Epithelial cell of proximal tubule (primary cell): ENCODE measurements around the gene DNASE1L3. TPM values are rescaled to one million over a fixed set of nuclear protein-coding genes. Genes with fewer than 3 reads are reported as not detected.

Source experiments
- DNase-seq: peaks from one replicate; pipeline ENCODE4 v3.0.0-alpha.2; 2011; ENCODE audit warnings: low read depth
- H3K4me3 ChIP-seq: 2 replicates; pipeline ENCODE4 v1.5.1; 2011; ENCODE audit warnings: low read depth, mild to moderate bottlenecking, low read length
- CTCF ChIP-seq: conservative IDR thresholded peaks from 2 replicates; pipeline ENCODE4 v1.5.1; 2012; ENCODE audit warnings: low read depth, mild to moderate bottlenecking, low read length
- total RNA-seq: library from RNA; depleted of rRNA; stranded (reverse); fragments of >200 nt; gene quantifications from 2 replicates; pipeline ENCODE4 v1.2.3, GENCODE V29; 2015

Gene DNASE1L3
- total RNA-seq, 1 donor from 2014 or later, result not detected

DNA sequence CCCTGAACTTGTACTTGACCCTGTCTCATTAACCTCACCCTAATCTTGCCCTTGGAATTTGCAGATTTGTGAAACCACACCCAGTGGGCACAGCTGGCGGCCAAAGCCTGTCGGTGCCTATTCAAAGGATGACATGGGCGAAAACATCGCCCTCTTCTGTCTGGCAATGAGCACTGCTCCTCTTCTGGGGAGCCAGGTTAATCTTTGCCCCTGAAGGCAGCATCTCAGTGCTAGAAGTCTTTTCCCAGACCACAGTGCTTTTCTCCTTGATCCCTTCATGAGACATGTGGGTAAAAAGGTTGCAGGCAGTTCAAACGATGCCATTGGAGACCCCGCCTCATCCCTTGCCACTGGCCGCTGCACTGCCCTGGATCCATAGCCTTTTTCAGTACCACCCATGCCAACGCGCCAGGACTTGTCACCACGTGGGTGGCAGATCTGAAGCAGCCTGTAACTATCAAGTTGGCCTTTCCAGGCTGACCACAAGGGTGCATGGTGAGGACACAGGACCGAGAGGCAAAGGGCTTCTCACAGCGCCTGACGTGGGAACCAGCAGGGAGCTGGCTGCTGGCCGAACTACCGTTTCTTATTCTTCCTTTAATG is 6.5 kb upstream of the DNASE1L3 start:
- TF ChIP-seq CTCF, result peak; percentile 80
- DNase-seq, result peak; percentile 51
- peak overlapping the region; percentile 15 for H3K4me3 ChIP-seq

- no peak for DNase-seq
- TF ChIP-seq CTCF, result no peak
- H3K4me3 ChIP-seq, result no peak overlapping the region
Measured at GRCh38 chr3:58216496-58217195, 5.9 kb upstream of the DNASE1L3 start.

DNA sequence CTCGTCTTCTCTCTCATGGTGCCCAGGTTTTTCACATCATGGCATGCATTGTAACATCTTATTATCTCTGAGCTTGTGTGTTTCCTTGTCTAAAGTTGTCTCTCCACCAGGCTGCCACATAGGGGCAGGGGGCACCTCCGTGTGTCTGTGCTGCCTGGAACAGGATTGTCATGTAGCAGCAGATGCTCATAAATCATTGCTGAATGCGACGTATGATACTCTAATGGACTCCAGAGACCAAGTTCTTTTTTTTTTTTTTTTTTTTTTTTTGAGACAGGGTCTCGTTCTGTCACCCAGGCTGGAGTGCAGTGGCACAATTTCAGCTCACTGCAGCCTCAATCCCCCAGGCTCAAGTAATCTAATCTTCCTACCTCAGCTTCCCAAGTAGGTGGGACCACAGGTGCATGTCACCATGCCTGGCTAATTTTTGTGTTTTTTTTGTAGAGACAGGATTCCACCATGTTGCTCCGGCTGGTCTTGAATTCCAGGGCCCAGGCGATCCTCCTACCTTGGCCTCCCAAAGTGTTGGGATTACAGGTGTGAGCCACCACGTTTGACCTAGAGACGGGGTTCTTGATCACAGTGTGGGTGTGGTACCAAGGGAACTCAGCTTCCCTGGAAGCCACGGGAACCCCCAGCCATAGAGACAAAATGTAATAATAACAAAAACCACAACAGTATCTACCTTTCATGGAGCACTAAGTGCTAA is 4.7 kb upstream of the DNASE1L3 start:
- DNase-seq, result no peak
- no peak for TF ChIP-seq CTCF
- H3K4me3 ChIP-seq, result no peak overlapping the region

DNA sequence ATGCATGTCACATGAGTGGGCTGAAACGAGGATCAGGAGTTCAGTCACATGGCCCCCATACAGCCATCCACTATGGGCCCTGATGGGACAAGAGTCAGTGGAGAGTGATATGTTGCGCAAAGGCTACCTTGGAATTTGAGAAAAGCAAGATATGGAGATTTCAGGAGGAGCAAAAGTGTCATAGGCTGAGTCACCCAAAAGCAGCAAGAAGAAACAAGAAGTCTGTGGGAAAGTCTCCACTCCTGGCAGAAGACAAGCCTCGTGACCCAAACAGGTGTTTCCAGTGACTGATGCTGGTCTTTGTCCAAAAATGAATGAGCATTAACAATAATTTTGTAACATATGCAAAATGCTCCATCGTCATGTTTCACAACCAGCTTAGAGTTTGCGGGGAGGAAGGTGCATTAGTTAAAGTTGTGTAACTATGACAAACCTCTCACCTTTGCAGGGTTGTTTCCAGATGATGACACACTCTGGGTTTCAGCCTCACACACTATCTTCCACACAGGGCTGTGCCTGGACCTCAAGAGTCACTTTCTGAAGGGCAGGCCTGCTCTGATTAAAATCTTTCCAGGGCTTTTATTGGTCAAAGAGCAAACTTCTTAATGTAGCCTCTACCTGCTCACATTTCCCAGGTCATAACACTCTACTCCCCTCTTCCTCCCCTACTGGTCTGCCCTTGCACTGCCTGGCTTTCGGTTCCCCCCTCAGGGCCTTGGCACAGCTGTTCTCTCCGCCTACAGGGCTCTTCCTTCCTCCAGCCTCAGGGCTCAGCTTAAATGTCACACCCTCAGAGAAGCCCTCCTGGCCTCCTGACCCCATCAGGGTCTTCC is 3.9 kb upstream of the DNASE1L3 start:
- TF ChIP-seq CTCF, result no peak
- no peak overlapping the region for H3K4me3 ChIP-seq
- peak; percentile 23 for DNase-seq

DNA sequence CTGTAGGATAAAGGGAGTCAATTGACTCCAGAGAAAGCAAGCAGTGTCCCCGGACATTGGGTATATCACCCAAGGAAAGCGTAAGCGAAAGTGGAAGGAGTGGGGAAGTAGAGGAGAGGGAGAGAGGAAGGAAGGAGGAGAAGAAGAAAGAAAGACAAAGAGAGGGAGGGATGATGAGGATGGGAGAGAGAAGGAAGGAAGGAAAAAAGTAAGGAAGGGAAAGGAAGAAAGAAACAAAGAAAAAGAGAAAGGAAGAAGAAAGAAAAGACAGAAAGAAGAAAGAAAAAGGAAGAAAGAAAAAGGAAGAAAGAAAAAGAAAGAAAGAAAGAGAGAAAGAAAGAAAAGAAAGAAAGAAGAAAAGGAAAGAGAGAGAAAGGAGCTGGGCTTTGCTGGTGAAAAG is 839 bp downstream of the DNASE1L3 start:
- H3K4me3 ChIP-seq, result no peak overlapping the region
- TF ChIP-seq CTCF, result no peak

GRCh38 chr3:58207954-58208353 is 2.8 kb downstream of the DNASE1L3 start:
- TF ChIP-seq CTCF, result no peak
- DNase-seq, result no peak
- no peak overlapping the region for H3K4me3 ChIP-seq

More for the DNA sequence above, 839 bp downstream of the DNASE1L3 start:
- DNase-seq, result no peak
